ENCODE measurements around the gene BEST4. TPM values are rescaled to one million over a fixed set of nuclear protein-coding genes. Genes with fewer than 3 reads are reported as not detected.

Gene BEST4
- total and polyA plus RNA-seq, 2 of the 8 experiments (the other 6 are each of a cell fraction or from before 2014, with no cell fraction given) = 0.76 to 1.4 TPM

DNA sequence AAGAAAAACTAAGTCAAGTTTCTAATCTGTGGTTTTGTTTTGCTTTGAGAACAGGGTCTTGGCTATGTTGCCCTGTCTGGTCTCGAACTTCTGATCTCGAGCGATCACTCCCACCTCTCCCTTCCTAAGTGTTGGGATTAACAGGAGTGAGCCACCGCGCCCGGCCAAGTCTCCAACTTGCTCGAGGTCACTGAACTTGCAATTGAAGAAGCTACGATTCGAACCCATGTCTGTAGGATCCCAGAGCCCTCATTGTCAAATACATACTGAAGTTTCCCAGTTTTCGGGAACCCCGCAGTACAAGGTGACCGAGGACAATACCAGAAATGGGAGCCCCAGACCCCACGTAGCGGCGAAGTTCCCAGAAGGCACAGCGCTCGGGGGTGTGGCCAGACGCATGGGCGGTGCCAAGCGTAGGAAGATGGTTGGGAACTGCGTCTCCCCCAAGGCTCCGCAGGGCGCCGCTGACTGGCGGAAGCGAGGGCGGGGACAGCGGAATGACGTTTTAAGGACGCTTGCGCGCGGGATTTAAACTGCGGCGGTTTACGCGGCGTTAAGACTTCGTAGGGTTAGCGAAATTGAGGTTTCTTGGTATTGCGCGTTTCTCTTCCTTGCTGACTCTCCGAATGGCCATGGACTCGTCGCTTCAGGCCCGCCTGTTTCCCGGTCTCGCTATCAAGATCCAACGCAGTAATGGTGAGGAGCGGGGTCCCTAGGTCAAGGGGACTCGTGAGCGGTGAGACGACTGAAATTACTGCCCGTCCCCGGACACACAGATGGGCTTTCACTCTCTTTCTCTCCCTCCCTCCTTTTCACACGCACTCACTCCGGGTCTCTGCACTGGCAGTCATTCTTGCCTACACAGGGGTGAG lies 48.4 kb downstream of the BEST4 start, which contains the start of gene KIF2C (continued):
- TF ChIP-seq SAP30 (IDR thresholded peaks at IDR 0.05; ENCODE audit: insufficient read depth, insufficient replicate concordance, low read length) = peak; percentile 94
- TF ChIP-seq RFX5 (IDR thresholded peaks at IDR 0.05; ENCODE audit: borderline replicate concordance, low read depth, low read length) = no peak
- no peak for TF ChIP-seq RAD21 (IDR thresholded peaks at IDR 0.05 in 1 of 2, conservative IDR thresholded peaks at IDR 0.05 in 1 of 2; ENCODE audit: low read depth in 2 of 2, low read length in 2 of 2)
- no peak for TF ChIP-seq TEAD4 (IDR thresholded peaks at IDR 0.05; ENCODE audit: low read depth, low read length)
- TF ChIP-seq TAF1 (IDR thresholded peaks at IDR 0.05; ENCODE audit: low read depth, low read length) = peak; percentile 60
- TF ChIP-seq RXRA (IDR thresholded peaks at IDR 0.05; ENCODE audit: insufficient read depth, low read depth, low read length) = no peak
- no peak for TF ChIP-seq ZNF274 (IDR thresholded peaks at IDR 0.05; ENCODE audit: borderline replicate concordance, extremely low read depth, low read length)
- TF ChIP-seq FOSL1 (IDR thresholded peaks at IDR 0.05; ENCODE audit: insufficient read depth, low read depth, low read length) = no peak
- no peak for TF ChIP-seq NANOG (IDR thresholded peaks at IDR 0.05; ENCODE audit: insufficient read depth, low read depth, low read length, poor library complexity, severe bottlenecking)
- peak; percentile 40 to 93 for TF ChIP-seq POLR2A (IDR thresholded peaks at IDR 0.05; ENCODE audit: control extremely low read depth in 1 of 2, low read depth in 2 of 2, low read length in 2 of 2)
- TF ChIP-seq EZH2 (IDR thresholded peaks at IDR 0.05; ENCODE audit: low read depth, low read length, severe bottlenecking) = no peak
- TF ChIP-seq SP1 (IDR thresholded peaks at IDR 0.05; ENCODE audit: low read depth, low read length) = no peak
- TF ChIP-seq JUND (IDR thresholded peaks at IDR 0.05; ENCODE audit: low read length) = no peak
- peak; percentile 73 for TF ChIP-seq TBP (IDR thresholded peaks at IDR 0.05; ENCODE audit: low read depth, low read length)
- TF ChIP-seq PHF8 (conservative IDR thresholded peaks at IDR 0.05; ENCODE audit: low read depth, low read length) = peak; percentile 85
- TF ChIP-seq TAF7 (optimal IDR thresholded peaks at IDR 0.05; ENCODE audit: borderline replicate concordance, low read depth, low read length) = no peak
